SK-N-MC (cell line): Measurements from ENCODE around the gene FGG.

Experiments
- DNase-seq: peaks from one replicate; pipeline ENCODE4 v3.0.0-alpha.2; 2011; ENCODE audit warnings: low read depth, low spot score
- H3K27ac ChIP-seq: fragments of 200-600 bp; sonication (generic); 2 replicates; pipeline ENCODE4 v1.5.1; 2016; ENCODE audit warnings: mixed run types
- H3K36me3 ChIP-seq: fragments of 200-600 bp; sonication (generic); 2 replicates; pipeline ENCODE4 v1.6.1; 2017; ENCODE audit warnings: antibody characterized with exemption, low read length, mixed read lengths; ENCODE audit not compliant: insufficient read depth
- H3K4me3 ChIP-seq: fragments of 200-600 bp; sonication (generic); 2 replicates; pipeline ENCODE4 v1.5.1; 2016
- H3K9ac ChIP-seq: fragments of 200-600 bp; sonication (generic); 2 replicates; pipeline ENCODE4 v1.8.0; 2017; ENCODE audit warnings: mixed run types, mixed read lengths; ENCODE audit not compliant: insufficient read length
- H3K9me3 ChIP-seq: fragments of 200-600 bp; sonication (generic); 2 replicates; pipeline ENCODE4 v1.6.1; 2017; ENCODE audit warnings: low read depth, mild to moderate bottlenecking, antibody characterized with exemption, low read length, moderate library complexity, mixed read lengths
- EZH2 ChIP-seq: fragments of 200-600 bp; sonication (generic); IDR thresholded peaks from one replicate; pipeline ENCODE4 v1.6.1; 2017; ENCODE audit warnings: antibody characterized with exemption
- FOXP2 ChIP-seq: optimal IDR thresholded peaks from 2 replicates; pipeline ENCODE3; 2011; ENCODE audit warnings: mild to moderate bottlenecking, moderate library complexity; ENCODE audit not compliant: insufficient read depth; ENCODE audit errors: extremely low read length, control extremely low read depth
- POLR2AphosphoS5 ChIP-seq: IDR thresholded peaks from 2 replicates; pipeline ENCODE4 v1.6.1; 2012; ENCODE audit warnings: mild to moderate bottlenecking, low read depth, low read length, borderline replicate concordance

FGG gene

GRCh38 chr4:154569584-154569983, 42.9 kb downstream of the FGG start:
- no peak for DNase-seq
- Histone ChIP-seq H3K9ac (no peak overlapping the region), H3K4me3 (no peak overlapping the region), H3K27ac (no peak overlapping the region), H3K36me3 (no peaks in the 10 kb centered on the region), H3K9me3 (no peaks in the 10 kb centered on the region)
- TF ChIP-seq FOXP2, result no peak
- TF ChIP-seq POLR2AphosphoS5, result no peak
- no peak for TF ChIP-seq EZH2

GRCh38 chr4:154569028-154569427, 43.4 kb downstream of the FGG start:
- Histone ChIP-seq H3K9me3 (no peaks in the 10 kb centered on the region), H3K9ac (no peak overlapping the region), H3K27ac (no peak overlapping the region), H3K36me3 (no peaks in the 10 kb centered on the region), H3K4me3 (no peak overlapping the region)
- DNase-seq, result no peak
- TF ChIP-seq FOXP2 (no peak), EZH2 (no peak), POLR2AphosphoS5 (no peak)

GRCh38 chr4:154566639-154567204, 45.7 kb downstream of the FGG start:
- Histone ChIP-seq H3K9ac (no peak overlapping the region), H3K4me3 (no peak overlapping the region), H3K36me3 (no peaks in the 10 kb centered on the region), H3K9me3 (no peaks in the 10 kb centered on the region), H3K27ac (no peak overlapping the region)
- no peak for TF ChIP-seq FOXP2
- no peak for TF ChIP-seq EZH2
- no peak for TF ChIP-seq POLR2AphosphoS5
- DNase-seq, result no peak

GRCh38 chr4:154565704-154566103, 46.8 kb downstream of the FGG start:
- Histone ChIP-seq H3K27ac (no peak overlapping the region), H3K36me3 (no peaks in the 10 kb centered on the region), H3K9me3 (no peaks in the 10 kb centered on the region), H3K9ac (no peak overlapping the region), H3K4me3 (no peak overlapping the region)
- TF ChIP-seq POLR2AphosphoS5 (no peak), FOXP2 (no peak), EZH2 (no peak)
- no peak for DNase-seq

GRCh38 chr4:154564311-154564710, 48.1 kb downstream of the FGG start:
- no peak for TF ChIP-seq POLR2AphosphoS5

GRCh38 chr4:154562697-154563254, 49.7 kb downstream of the FGG start, which contains the start of gene FGB:
Gene FGB, plus strand, starts transcription at chr4:154563011. Its CDS starts 8 bp downstream, at chr4:154563019.
- H3K27ac ChIP-seq, result no peak within 1 kb of the TSS
- H3K9me3 ChIP-seq, result no peaks in the 10 kb centered on the region
- no peak within 1 kb of the TSS for H3K4me3 ChIP-seq
- H3K9ac ChIP-seq, result no peak within 1 kb of the TSS
- no peak for DNase-seq
- no peaks in the 10 kb centered on the region for H3K36me3 ChIP-seq
- TF ChIP-seq POLR2AphosphoS5, result no peak

More at GRCh38 chr4:154564311-154564710, 48.1 kb downstream of the FGG start:
- no peak overlapping the region for H3K9ac ChIP-seq
- H3K27ac ChIP-seq, result no peak overlapping the region
- H3K36me3 ChIP-seq, result no peaks in the 10 kb centered on the region
- H3K9me3 ChIP-seq, result no peaks in the 10 kb centered on the region
- H3K4me3 ChIP-seq, result no peak overlapping the region
- DNase-seq, result no peak

- Histone ChIP-seq H3K9me3 (no peaks in the 10 kb centered on the region), H3K9ac (no peak overlapping the region), H3K27ac (no peak overlapping the region), H3K36me3 (no peaks in the 10 kb centered on the region), H3K4me3 (no peak overlapping the region)
- DNase-seq, result no peak
- no peak for TF ChIP-seq EZH2
Observed at GRCh38 chr4:154560824-154561231, 51.6 kb downstream of the FGG start.

- no peak overlapping the region for H3K27ac ChIP-seq
- no peak overlapping the region for H3K9ac ChIP-seq
- TF ChIP-seq EZH2 (no peak), POLR2AphosphoS5 (no peak), FOXP2 (no peak)
- no peaks in the 10 kb centered on the region for H3K9me3 ChIP-seq
- H3K36me3 ChIP-seq, result no peaks in the 10 kb centered on the region
- H3K4me3 ChIP-seq, result no peak overlapping the region
- DNase-seq, result no peak
Observed at GRCh38 chr4:154560419-154560801, 52.0 kb downstream of the FGG start.

GRCh38 chr4:154559494-154560418, 52.7 kb downstream of the FGG start:
- no peak for DNase-seq

More at GRCh38 chr4:154559494-154560418, 52.7 kb downstream of the FGG start:
- Histone ChIP-seq H3K36me3 (no peaks in the 10 kb centered on the region), H3K27ac (no peak overlapping the region), H3K9ac (no peak overlapping the region), H3K9me3 (no peaks in the 10 kb centered on the region), H3K4me3 (no peak overlapping the region)
- TF ChIP-seq EZH2 (no peak), POLR2AphosphoS5 (no peak), FOXP2 (no peak)
